ENCODE measurements around the gene ITPR2.

The ITPR2 gene

GRCh38 chr12:26514364-26514763, 318.6 kb downstream of the ITPR2 start:
- no peak for DNase-seq (ENCODE audit: low read depth)

- no peak for DNase-seq (ENCODE audit: low read depth)
Measured at GRCh38 chr12:26513363-26514043, 319.5 kb downstream of the ITPR2 start.

- DNase-seq (ENCODE audit: low read depth), result no peak
Measured at GRCh38 chr12:26512213-26512612, 320.8 kb downstream of the ITPR2 start.

GRCh38 chr12:26510354-26510674, 322.7 kb downstream of the ITPR2 start:
- DNase-seq (ENCODE audit: low read depth), result no peak

GRCh38 chr12:26507613-26508012, 325.4 kb downstream of the ITPR2 start:
- no peak for DNase-seq (ENCODE audit: low read depth)

- no peak for DNase-seq (ENCODE audit: low read depth)
Measured at GRCh38 chr12:26499979-26500640, 332.9 kb downstream of the ITPR2 start.

GRCh38 chr12:26496170-26496569, 336.8 kb downstream of the ITPR2 start:
- DNase-seq (ENCODE audit: low read depth), result no peak

- DNase-seq (ENCODE audit: low read depth), result no peak
Measured at GRCh38 chr12:26493656-26494055, 339.3 kb downstream of the ITPR2 start.

GRCh38 chr12:26492406-26492805, 340.6 kb downstream of the ITPR2 start:
- DNase-seq (ENCODE audit: low read depth), result no peak

GRCh38 chr12:26489908-26490307, 343.1 kb downstream of the ITPR2 start:
- no peak for DNase-seq (ENCODE audit: low read depth)

GRCh38 chr12:26488351-26488750, 344.6 kb downstream of the ITPR2 start:
- no peak for DNase-seq (ENCODE audit: low read depth)

GRCh38 chr12:26473291-26473690, 359.7 kb downstream of the ITPR2 start:
- no peak for DNase-seq (ENCODE audit: low read depth)

- DNase-seq (ENCODE audit: low read depth), result no peak
Measured at GRCh38 chr12:26471560-26471959, 361.4 kb downstream of the ITPR2 start.

GRCh38 chr12:26469421-26470180, 363.4 kb downstream of the ITPR2 start:
- DNase-seq (ENCODE audit: low read depth), result no peak

- DNase-seq (ENCODE audit: low read depth), result no peak
Measured at GRCh38 chr12:26467351-26467750, 365.6 kb downstream of the ITPR2 start.

- no peak for DNase-seq (ENCODE audit: low read depth)
Measured at GRCh38 chr12:26466726-26467125, 366.3 kb downstream of the ITPR2 start.

- DNase-seq (ENCODE audit: low read depth), result no peak
Measured at GRCh38 chr12:26465419-26466097, 367.4 kb downstream of the ITPR2 start.

- no peak for DNase-seq (ENCODE audit: low read depth)
Measured at GRCh38 chr12:26461776-26462175, 371.2 kb downstream of the ITPR2 start.

GRCh38 chr12:26460361-26460760, 372.6 kb downstream of the ITPR2 start:
- no peak for DNase-seq (ENCODE audit: low read depth)

GRCh38 chr12:26455936-26456574, 376.9 kb downstream of the ITPR2 start:
- no peak for DNase-seq (ENCODE audit: low read depth)

- no peak for DNase-seq (ENCODE audit: low read depth)
Measured at GRCh38 chr12:26453246-26453645, 379.7 kb downstream of the ITPR2 start.

GRCh38 chr12:26452511-26452910, 380.5 kb downstream of the ITPR2 start:
- no peak for DNase-seq (ENCODE audit: low read depth)

Measured in activated T-helper 1 cell treated with Interleukin-2 at 50 U/mL for 16 hours (primary cell).